GM12864 (cell line): ENCODE results near the gene RAB17.

ENCODE experiments used
- DNase-seq: peaks from one replicate; pipeline ENCODE4 v3.0.0-alpha.2; 2011; ENCODE audit warnings: low read depth
- H3K4me3 ChIP-seq: 2 replicates; pipeline ENCODE4 v1.5.1; 2011; ENCODE audit warnings: mild to moderate bottlenecking, low read depth, low read length, control low read depth
- TF ChIP-seq, protein P1 (sequence below): IDR thresholded peaks from 2 replicates; pipeline ENCODE4 v1.5.1; 2011; ENCODE audit warnings: low read depth, mild to moderate bottlenecking, moderate library complexity, low read length, control low read depth, inconsistent platforms; ENCODE audit errors: missing control alignments

Gene RAB17

DNA sequence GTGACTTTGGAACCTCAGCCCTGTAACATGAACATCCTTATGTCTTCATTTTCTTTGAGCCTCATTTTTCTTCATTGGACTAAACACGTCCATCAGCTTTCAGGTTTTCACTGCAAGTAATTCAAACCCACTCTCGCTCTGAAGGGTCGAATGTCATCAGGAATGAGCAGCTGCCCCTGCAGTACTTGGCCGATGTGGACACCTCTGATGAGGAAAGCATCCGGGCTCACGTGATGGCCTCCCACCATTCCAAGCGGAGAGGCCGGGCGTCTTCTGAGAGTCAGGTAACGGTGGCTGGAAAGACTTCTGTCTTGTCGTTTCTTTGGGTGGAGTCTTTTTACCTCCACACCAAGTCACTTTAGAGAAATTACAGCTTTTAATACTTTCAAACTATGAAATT lies 63.3 kb downstream of the RAB17 start:
- DNase-seq, result no peak
- TF ChIP-seq, protein P1, sequence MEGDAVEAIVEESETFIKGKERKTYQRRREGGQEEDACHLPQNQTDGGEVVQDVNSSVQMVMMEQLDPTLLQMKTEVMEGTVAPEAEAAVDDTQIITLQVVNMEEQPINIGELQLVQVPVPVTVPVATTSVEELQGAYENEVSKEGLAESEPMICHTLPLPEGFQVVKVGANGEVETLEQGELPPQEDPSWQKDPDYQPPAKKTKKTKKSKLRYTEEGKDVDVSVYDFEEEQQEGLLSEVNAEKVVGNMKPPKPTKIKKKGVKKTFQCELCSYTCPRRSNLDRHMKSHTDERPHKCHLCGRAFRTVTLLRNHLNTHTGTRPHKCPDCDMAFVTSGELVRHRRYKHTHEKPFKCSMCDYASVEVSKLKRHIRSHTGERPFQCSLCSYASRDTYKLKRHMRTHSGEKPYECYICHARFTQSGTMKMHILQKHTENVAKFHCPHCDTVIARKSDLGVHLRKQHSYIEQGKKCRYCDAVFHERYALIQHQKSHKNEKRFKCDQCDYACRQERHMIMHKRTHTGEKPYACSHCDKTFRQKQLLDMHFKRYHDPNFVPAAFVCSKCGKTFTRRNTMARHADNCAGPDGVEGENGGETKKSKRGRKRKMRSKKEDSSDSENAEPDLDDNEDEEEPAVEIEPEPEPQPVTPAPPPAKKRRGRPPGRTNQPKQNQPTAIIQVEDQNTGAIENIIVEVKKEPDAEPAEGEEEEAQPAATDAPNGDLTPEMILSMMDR, result no peak
- no peak overlapping the region for H3K4me3 ChIP-seq

DNA sequence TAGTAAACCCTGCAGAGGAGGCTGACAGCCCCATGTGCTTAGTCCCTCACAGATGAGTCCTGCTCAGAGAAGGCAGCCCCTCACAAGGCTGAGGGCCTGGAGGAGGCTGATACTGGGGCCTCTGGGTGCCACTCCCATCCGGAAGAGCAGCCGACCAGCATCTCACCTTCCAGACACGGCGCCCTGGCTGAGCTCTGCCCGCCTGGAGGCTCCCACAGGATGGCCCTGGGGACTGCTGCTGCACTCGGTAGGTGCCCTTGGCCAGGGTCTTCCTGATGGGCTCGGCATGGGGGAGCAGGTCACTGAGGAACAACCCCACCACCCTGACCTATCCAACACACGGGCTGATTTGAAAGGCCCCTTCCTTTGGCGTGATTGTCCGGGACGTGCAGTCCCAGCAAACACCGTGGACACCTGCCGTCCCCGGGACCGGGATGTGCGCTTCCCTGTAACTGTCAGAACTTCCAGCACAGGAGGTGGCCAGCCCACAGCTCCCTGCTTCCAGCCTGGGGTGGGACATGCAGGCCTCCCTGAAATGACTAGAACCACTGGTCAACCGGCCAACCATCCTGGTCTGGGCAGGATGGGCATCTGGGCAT lies 64.9 kb downstream of the RAB17 start:
- no peak for DNase-seq
- TF ChIP-seq, protein P1, result no peak
- H3K4me3 ChIP-seq, result no peak overlapping the region

DNA sequence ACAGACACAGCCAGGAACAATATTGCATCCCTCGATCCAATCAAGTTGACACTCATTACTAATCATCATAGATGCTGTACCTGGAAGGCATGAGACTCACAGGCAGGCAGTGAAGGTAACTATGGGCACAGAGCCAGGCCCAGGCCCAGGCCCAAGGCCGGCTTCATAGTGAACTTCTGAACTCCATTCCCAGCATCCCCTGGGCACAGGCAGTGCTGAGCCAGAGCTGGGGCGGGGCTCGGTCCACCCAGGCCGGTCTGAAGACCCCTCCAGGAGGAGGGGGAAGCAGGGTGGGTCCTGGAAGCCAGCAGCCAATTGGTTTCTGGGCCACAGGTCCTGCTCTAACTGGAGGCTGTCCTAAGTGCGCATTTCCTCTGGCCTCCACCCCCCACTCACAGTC lies 65.9 kb downstream of the RAB17 start:
- H3K4me3 ChIP-seq, result no peak overlapping the region
- TF ChIP-seq, protein P1, result no peak
- no peak for DNase-seq
